GM19023 (cell line): ENCODE results near the gene BLNK.

Source experiments
- ATAC-seq: cut with Tn5 transposase; IDR thresholded peaks from one replicate; pipeline ENCODE4 v1.9.1; 2021; ENCODE audit warnings: mild to moderate bottlenecking, moderate library complexity; ENCODE audit not compliant: unreplicated experiment

The BLNK gene

DNA sequence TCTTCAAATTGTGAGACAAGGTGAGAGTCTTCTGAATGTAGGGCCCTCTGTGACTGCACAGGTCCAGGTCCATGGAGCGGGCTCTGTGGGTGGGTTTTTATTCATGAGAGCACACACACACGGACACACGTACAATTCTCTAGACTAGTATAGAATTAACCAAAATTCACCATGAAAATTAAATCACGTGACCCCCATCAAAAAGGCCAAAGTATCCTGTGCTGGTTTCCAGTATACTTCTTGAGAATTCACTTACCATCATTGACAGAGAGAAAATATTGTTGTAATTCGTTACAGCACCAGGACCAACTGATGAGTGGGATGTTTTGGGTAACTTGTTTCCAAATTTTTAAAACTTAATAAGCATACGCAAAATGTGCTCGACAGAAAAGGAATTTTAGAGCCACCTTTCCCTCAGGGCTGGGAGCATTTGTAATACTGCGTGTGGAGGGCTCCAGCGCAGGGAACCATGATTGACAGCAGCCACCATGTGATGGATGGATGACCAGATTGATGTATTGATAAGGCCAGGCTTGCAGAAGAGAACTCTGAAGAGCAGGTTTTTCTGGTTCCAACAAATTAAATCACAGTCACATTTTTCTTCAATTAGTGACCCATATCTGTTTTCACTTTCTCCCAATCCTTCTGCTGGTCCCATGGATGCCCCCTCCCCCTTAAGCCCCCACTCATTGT is 18.0 kb upstream of the BLNK start:
- ATAC-seq: no peak

DNA sequence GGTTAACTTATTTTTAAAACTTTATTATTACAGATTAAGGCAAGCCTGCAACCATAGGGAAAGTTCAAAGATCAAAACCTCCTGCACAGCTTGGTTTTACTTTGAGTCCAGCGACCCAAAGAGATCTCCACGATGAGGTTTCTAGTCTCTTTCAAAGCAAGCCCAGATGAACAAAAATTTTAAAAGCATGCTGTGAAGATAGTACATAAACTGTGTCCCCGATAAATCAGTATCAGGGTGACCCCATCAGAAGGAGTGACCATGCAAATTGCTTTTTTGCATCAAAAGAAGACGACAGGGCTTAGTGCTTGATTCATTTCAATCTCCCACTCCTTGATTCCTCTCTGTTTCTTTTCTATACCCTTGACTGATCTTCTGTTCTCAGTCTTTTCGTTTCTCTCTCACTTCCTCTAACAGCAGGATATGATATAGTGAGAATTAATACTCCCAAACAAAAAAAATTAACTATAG is 16.8 kb upstream of the BLNK start:
- peak; percentile 50 for ATAC-seq

DNA sequence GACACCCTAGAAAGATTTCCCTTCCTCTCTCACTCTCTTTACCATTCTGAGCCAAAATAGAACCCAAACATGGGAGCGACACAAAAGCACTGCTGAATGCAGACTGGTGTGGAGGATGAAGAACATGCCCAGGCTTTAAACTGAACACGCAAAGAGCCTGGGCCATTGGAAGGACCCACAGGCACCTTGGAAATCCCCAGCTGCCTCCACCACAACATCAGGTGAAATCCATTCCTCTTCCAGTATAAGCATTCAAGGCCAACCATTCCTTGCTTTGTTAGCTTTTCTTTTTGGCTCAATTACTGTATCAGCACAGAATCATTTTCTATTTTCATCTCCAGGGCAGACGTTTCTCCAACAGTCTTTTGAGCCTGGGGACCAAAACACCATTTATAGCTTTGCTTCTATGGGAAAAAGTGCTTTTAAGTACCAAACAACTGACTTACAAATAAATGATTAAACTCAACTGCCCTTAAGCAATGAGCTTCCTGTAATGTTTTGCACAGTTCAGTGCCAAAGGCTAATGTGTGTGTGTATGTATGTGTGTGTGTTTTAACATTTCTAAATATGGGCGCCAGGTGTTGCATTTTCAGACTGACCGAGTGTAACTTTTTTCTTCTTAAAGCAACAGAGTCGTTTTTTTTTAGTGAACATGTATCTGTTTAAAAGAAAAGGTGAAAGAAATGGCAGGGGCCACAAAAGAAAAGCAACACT is 16.2 kb upstream of the BLNK start:
- ATAC-seq: peak; percentile 57

DNA sequence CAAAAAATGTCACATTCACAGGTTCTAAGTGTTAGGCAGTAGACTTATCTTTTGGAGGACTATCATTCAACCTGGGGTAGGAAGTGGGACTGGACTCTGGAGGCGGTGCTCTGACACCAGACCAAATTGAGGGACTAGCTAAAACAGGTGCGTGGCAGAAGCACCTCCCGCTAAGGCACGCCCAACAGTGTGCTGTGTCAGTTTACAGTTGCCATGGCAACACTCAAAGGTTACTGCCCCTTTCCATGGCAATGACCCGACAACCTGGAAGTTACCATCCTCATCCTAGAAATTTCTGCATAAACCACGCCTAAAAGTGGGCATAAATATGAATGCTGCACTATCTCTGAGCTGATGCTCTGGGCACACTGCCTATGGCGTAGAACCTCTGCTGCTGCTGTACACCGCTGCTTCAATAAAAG is 14.0 kb upstream of the BLNK start:
- ATAC-seq: no peak

DNA sequence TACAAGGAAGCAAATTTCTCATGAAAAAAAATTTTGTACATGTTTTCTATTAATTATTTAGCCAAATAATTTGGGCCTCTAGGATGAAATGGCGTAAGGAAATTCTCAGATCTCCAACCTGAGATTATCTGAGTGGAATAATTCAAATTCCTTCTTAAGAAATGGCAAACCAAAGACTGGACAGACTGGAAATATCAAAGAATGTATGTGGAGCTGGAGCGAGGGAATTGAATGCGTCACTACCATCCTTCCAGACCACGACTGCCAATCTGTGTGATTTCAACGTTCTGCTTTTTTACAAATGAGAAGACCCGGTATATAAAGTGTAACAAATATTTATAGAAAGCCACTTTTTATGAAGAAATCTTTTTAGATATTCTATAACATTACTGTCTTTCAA is 12.4 kb upstream of the BLNK start:
- ATAC-seq: no peak

DNA sequence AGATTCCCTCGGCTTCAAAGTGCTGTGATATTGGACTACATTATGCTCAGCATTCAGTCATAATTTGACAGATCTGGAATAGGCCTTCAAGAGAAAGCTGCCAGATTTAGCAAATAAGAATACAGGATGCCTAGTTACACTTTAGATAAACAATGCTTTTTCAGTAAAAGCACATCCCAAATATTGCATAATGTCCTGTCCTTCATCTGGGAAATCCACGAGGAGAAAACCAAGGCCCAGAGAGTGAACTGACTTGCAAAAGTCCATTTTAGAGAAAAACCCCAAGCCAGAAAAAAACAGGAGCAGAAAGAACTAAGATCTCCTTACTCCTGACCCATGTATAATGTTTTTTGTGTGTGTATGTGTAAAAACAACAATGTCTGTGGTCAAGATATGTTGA is 12.0 kb upstream of the BLNK start:
- ATAC-seq: no peak

DNA sequence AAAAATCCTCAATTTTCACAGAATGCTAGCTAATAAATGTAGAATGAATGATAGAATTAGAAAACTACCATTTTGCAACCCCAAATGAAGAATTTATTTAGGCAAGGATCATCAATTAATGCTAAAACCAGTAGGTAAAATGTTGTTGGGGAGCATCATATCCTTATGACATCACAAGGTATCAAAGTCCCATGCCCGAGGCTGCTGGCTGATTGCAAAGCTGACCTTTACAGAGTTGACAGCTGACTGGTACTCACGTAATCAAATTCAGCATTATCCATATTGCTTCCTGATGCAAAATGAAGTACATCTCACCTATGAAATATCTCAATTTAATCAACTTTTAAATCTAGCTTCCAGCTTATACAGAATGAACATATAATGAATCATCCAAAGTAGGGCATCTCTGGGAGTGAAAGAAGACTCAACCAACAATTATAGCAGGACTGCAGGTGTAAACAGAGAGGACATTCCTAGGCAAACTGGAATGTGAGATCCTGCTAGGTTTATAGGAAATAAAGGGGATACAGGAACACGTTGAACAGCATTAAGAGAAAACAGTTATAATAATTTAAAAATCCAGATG is 10.2 kb upstream of the BLNK start:
- ATAC-seq: no peak

DNA sequence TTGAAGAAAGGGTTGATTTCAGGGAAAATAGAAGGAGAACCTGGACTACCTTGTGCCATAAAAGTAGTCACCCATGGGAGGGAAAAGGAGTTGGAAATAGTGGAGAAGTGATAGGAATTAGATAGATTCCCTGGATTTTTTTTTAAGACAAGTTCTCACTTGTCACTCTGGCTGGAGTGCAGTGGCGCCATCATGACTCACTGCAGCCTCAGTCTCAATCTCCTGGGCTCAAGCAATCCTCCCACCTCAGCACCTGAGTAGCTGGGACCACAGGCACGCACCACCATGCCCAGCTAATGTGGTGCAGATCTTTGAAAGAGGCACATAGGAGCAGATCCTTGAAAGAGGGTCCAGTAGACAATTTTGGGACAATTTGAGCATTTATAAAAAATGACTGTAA is 9.5 kb upstream of the BLNK start:
- no peak for ATAC-seq

DNA sequence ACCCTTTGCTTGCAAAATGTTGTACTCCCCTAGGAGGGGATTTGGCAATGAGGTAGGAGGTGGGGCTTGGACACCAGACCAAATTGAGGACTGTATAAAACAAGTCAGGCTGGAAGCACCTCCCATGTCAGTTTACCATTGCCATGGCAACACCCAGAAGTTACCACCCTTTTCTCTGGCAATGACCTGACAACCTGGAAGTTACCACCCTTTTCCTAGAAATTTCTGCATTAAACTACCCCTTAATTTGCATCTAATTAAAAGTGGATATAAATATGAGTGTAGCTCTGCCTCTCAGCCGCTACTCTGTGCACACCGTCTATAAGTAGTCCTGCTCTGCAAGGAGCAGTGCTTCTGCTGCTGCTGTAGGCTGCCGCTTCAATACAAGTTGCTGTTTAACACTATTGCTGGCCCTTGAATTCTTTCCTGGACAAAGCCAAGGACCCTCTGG is 7.8 kb upstream of the BLNK start:
- no peak for ATAC-seq

DNA sequence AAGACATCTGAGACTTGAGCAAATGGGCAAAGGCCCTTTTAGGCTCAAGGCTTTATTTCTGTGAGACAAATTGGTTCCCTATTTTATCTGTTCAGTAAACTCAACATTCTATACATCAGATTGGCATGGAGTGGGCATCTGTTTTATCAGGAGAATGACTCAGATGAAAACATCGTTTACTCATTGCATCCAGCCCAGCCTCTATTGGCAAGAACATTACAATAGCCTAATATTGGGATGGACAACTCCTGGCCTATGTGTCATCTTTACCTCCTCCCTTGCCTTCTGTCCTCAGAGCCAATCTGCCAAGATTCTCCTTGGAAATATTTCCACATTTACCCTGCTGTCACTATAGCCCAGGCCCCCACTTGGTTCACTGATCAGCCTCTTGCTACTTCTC is 5.5 kb upstream of the BLNK start:
- no peak for ATAC-seq

DNA sequence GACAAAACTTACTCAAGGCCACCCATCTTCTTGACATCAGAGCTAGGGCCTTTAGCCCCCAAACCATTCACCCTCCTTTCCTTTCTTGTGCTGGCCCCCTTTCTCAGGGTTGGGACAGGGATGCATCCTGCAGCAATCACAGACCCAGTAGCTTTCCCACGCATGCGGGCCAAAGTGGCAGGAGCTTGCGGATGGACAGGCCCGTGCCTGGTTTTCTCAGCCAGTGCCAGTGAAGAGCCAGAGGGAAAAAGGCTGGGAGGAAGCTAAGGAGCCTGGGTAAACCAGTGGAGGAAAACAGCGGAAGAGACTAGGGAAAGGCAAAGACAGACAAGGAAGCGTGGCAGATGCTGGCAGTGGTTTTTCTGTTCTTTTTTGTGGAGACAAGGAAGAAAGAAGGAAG is 5.1 kb upstream of the BLNK start:
- ATAC-seq: no peak

DNA sequence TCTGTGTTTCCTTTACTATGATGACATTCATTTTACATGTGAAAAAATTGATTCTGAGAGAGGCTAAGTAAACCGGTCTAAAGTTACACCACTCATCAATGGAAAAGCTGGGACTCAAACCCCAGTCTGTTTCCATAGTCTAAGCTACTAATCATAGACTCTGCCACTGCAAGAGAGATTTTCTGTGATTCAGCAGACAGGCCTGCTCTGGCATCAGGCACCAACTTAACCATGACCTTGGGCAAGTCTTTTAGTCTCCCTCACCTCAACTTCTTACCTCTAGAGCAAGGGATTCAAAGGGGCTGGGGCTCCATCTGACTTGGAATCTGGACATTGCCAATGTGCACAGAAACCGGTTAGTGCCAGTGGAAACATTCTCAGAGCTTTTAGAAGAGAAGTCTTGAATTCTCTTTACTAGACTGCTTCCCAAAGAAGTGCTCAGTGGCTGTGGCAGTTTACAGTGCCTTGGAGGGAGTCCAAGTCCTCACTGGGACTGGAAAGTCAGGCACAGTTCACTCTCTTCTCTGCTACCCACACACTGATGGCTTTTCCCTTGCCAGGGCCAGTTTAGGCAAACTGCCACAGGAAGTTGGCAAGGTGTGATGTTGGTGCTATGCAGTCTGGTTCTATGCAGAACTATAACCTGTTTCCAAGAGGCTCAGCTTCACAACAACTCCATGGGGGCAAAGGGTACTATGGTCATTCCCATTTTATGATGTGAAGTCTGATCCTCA is 4.5 kb upstream of the BLNK start:
- ATAC-seq: no peak

DNA sequence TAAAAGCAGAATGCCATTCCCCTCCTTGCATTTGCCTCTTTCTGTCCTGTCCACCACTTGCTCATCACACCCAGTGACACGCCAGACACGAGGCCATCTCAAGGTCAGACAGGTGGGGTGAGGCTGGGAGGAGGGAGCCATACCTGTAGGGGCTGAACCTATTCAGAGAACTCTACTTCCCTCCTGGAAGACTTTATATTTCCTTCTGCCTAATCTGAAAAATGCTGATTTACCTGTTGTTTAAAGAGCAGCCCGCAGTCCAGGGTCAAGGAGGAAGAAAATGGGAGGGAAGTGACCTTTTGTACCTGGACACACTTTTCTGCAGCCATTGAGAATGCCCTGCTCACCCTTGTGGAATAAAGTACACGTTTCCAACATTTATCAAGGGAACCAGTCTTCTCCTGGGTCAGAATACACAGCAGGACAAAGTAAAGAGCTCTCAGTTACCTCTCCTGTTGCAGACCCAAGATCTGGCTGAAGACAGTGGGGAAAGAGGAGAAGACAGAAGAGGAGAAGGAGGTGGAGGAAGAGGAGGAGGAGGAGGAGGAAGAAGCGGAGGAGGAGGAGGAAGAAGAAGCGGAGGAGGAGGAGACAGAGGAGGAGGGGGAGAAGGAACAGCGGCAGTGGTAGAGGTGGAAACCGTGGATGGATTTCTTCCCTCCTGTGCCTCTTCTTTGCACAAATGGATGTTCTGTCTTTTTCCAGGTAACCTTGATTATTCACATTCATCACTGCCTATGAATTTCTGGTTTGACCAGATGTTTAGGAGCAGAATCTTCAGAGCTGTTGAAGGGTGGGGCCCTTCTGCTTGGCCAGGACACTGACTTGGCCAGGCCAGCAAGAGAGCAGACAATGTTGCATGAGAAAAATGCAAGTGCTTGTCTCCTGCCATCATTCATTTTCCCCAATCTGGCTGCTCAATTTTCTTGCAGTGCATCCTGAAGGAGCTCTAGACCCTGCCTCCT is 1.2 kb upstream of the BLNK start:
- peak; percentile 2 for ATAC-seq

DNA sequence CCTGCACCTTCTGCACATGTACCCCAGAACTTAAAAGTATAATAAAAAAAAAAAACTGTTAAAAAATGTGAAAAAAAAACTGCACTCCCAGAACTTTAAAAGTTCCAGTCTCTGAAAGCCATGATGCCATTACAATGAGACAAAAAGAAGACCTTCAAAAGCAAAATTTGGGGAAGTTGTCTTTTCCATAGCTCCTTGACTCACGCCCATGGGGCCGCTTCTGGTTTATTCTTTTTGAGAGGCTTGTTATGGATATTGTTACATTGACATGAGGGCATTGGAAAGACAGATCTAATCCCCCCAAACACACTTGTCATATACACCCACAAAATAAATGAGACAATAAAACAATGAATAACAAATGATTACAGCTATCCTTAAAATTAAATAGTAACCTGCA is 798 bp downstream of the BLNK start:
- ATAC-seq: no peak

DNA sequence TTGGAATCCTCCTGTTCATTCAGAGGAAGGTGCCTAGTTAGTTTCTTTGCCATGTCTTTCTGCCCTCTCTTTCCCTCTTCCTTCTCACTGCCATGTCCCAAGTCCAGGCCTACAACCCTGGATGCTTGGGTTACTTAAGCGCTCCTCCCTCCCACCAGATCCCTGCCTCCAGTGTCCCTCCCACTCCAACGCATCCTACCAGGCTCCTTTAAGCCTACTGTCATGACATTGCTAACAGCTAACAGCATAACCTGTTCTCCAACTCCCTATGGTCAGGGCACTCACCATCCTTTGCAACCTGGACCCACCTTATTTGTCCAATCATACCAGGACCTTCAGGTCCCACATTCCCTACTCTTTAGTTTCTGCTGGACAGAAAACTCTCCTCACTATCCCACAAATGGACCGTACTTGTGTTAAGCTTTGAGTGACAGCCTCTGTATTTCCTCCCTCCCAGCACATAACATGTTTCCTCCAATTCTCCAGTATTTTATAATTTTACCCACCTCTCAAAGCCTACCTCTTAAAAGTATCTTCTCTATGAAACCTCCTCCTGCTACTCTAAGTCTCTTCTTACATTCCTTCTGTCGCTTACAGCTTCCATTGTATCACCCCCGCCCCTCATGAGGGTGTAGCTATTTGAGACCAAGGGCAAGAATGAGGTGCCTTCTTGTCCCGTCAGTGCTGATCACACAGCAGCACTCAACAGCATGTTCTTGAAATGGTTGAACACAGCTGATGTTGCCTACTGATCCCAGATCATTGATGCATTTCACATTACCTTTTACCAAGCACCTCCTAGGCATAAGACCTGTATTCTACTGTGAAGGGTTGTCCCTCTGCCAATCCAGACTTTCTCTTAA is 1.7 kb downstream of the BLNK start:
- no peak for ATAC-seq

DNA sequence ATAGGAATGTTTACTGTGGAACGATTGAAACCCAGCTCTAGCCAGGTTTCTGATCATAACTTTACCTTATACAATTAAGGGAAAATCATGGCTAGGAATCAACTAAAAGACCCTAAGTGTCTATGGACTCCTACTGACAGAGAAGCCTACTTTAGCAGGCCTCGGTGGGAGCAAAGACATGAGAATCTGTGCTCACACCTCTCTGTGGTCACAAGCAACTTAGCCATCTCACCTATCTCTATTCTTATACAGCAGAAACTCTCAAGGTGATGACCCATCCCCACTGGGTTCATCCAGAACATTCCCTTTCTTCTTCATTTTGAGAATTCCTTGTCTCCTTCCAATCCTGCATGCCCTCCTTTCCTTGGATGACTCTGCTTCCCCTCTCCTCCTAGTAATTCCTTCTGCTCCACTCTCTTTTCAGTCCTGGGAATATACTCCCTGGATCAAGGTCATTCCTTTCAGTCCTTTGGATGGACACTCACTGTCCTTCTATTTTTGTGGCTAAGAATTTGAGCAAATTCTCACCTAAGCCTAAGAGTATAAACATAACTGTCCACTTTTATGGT is 2.9 kb downstream of the BLNK start:
- ATAC-seq: no peak

DNA sequence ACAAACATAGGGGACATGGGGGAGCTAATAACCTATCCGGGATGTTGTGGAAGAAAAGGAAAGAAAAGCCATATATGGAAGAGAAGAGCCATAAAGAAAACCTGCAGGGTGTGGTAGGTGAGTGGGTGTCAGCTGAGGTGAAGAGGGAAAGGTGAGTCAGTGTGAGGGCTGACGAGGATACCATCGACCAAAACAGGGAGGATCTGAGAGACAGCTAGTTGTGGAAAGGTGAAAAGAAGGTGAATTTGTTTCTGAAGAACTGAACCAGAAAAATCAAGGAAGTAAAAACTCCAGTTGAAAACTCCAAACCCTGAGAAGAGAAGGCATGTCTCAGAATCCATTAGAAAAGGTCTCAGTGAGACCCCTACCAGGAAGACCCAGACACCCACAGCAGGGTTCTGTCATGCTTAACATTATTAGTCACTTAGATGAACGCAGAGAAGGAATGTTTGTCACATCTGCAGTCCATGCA is 4.1 kb downstream of the BLNK start:
- ATAC-seq: no peak

DNA sequence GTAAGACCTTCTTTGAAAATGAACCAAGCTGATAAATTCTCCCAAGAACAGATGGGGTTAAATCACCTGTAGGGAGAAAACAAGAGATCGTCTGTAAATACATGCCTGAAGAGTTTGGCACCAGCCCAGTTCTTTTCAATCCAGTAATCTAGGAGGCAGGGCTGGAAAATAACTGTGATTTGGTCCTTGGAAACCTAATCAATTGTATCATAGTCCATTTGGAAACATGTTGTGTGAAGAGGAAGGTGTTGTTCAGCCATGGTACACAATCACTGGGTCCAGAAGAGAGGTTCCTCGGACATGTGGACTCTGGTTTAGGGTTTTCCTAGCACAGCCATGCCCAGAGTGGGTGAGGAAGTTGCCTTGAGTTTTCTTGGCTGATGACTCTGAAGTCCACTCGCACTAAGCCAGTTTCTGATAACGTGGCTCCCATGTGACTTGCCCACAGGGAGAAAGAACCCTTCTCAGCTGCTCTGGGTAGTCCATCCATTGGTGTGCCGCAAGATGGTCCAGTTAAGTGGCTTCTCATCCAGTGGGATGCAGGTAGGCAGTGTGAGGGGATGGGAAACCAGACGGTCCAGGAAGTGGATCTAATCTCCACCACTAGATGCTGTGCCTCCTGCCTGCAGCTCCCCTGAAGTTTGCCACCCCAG is 5.1 kb downstream of the BLNK start:
- ATAC-seq: no peak
